GM18951 (cell line): Measurements from ENCODE around the gene SPATA46.

Source experiments
- POLR2A ChIP-seq: IDR thresholded peaks from 4 replicates; pipeline ENCODE4 v1.6.1; 2011; ENCODE audit warnings: mild to moderate bottlenecking; ENCODE audit not compliant: insufficient read length, insufficient read depth; ENCODE audit errors: extremely low read depth
- in situ Hi-C: fragments of 300-500 bp; cut with MboI; formaldehyde crosslinking; loops from one replicate; pipeline ENCODE4 v1.12.0; 2022; ENCODE audit warnings: low sequenced_read_pairs, mixed read lengths, inconsistent platforms; ENCODE audit not compliant: unreplicated experiment

The SPATA46 gene

GRCh38 chr1:162388083-162388594 lies 11.5 kb upstream of the SPATA46 start:
- no peak for TF ChIP-seq POLR2A
- in situ Hi-C loops, result no loop called here

GRCh38 chr1:162387226-162388082 lies 10.8 kb upstream of the SPATA46 start:
- TF ChIP-seq POLR2A, result no peak
- in situ Hi-C loops, result no loop called here

- in situ Hi-C loops, result no loop called here
- TF ChIP-seq POLR2A, result no peak
These were observed 9.9 kb upstream of the SPATA46 start for GRCh38 chr1:162386292-162387225.

- in situ Hi-C loops, result no loop called here
- TF ChIP-seq POLR2A, result no peak
These were observed 9.0 kb upstream of the SPATA46 start for GRCh38 chr1:162385702-162386101.

GRCh38 chr1:162385280-162385623 lies 8.6 kb upstream of the SPATA46 start:
- no peak for TF ChIP-seq POLR2A
- in situ Hi-C loops, result no loop called here

- in situ Hi-C loops, result no loop called here
- no peak for TF ChIP-seq POLR2A
These were observed 8.1 kb upstream of the SPATA46 start for GRCh38 chr1:162384601-162385279.

GRCh38 chr1:162384116-162384515 lies 7.5 kb upstream of the SPATA46 start:
- no peak for TF ChIP-seq POLR2A
- in situ Hi-C loops, result no loop called here

GRCh38 chr1:162383516-162383915 lies 6.9 kb upstream of the SPATA46 start:
- in situ Hi-C loops, result no loop called here
- no peak for TF ChIP-seq POLR2A

- in situ Hi-C loops, result no loop called here
- TF ChIP-seq POLR2A, result no peak
These were observed 6.4 kb upstream of the SPATA46 start for GRCh38 chr1:162383091-162383490.

- in situ Hi-C loops, result no loop called here
- TF ChIP-seq POLR2A, result no peak
These were observed 5.5 kb upstream of the SPATA46 start for GRCh38 chr1:162381941-162382750.

- in situ Hi-C loops, result no loop called here
These were observed 4.7 kb upstream of the SPATA46 start, which contains the start of gene C1orf226 for GRCh38 chr1:162381383-162381782. C1orf226 (plus strand) TSS chr1:162381728; CDS start chr1:162381902, 174 bp downstream.

More at GRCh38 chr1:162381383-162381782, 4.7 kb upstream of the SPATA46 start, which contains the start of gene C1orf226:
- no peak for TF ChIP-seq POLR2A
